IMR-90 (cell line): ENCODE results near the gene APC. TPM values are rescaled to one million over a fixed set of nuclear protein-coding genes. Genes with fewer than 3 reads are reported as not detected.

ENCODE experiments used
- ATAC-seq: fragments of 200-7000 bp; cut with Tn5 transposase; 2 replicates; pipeline ENCODE4 v1.9.1; 2020; ENCODE audit warnings: low read depth, mild to moderate bottlenecking, moderate library complexity
- BruUV-seq: library from RNA; stranded (reverse); fragments of 400-500 nt; replicated peaks from 2 replicates; lab custom pipeline; 2021; lab: Mats Ljungman, UMichigan
- CTCF ChIA-PET: fragments of 300-600 bp; formaldehyde crosslinking; extraction: SDS; loops from one replicate; lab custom pipeline; 2021; ENCODE audit warnings: antibody characterized with exemption; lab: Yijun Ruan, JAX
- POLR2A ChIA-PET: fragments of 300-600 bp; sonication (Branson Sonifier 250); formaldehyde crosslinking; loops from one replicate; lab custom pipeline; 2022; ENCODE audit warnings: antibody characterized with exemption; ENCODE audit not compliant: unreplicated experiment; lab: Charles Lee
- DNase-seq: peaks from one replicate; pipeline ENCODE4 v3.0.0; 2013
- H2AFZ ChIP-seq: replicated peaks from 2 replicates; pipeline ENCODE3; 2013; ENCODE audit warnings: low read length, mild to moderate bottlenecking; ENCODE audit not compliant: poor library complexity
- H2AK5ac ChIP-seq: 2 replicates; pipeline ENCODE4 v1.6.1; 2013; ENCODE audit warnings: low read depth, low read length, inconsistent platforms
- H2AK9ac ChIP-seq: replicated peaks from 2 replicates; pipeline ENCODE3; 2013; ENCODE audit warnings: mild to moderate bottlenecking, low read depth, low read length, moderate library complexity; ENCODE audit not compliant: poor library complexity
- H2BK120ac ChIP-seq: 2 replicates; pipeline ENCODE4 v1.6.1; 2013; ENCODE audit warnings: low read depth, low read length, inconsistent platforms
- H2BK15ac ChIP-seq: 3 replicates; pipeline ENCODE4 v1.6.1; 2013; ENCODE audit warnings: low read depth, low read length, inconsistent platforms
- H2BK20ac ChIP-seq: 2 replicates; pipeline ENCODE4 v1.6.1; 2013; ENCODE audit warnings: low read depth, mild to moderate bottlenecking, inconsistent platforms, low read length, moderate library complexity
- H2BK5ac ChIP-seq: 2 replicates; pipeline ENCODE4 v1.6.1; 2013; ENCODE audit warnings: mild to moderate bottlenecking, low read depth, low read length, inconsistent platforms; ENCODE audit not compliant: poor library complexity, severe bottlenecking
- H3K14ac ChIP-seq: replicated peaks from 2 replicates; pipeline ENCODE4 v1.6.1; 2013; ENCODE audit warnings: low read depth, low read length, inconsistent platforms
- H3K18ac ChIP-seq: 2 replicates; pipeline ENCODE4 v1.6.1; 2013; ENCODE audit warnings: low read depth, low read length, control low read depth
- H3K23ac ChIP-seq: 2 replicates; pipeline ENCODE4 v1.6.1; 2013; ENCODE audit warnings: low read depth, low read length, inconsistent platforms
- H3K27ac ChIP-seq: 2 replicates; pipeline ENCODE4 v1.5.1; 2013; ENCODE audit warnings: mild to moderate bottlenecking, control low read depth, low read length; ENCODE audit not compliant: insufficient read depth
- H3K27me3 ChIP-seq: 2 replicates; pipeline ENCODE4 v1.6.1; 2013; ENCODE audit warnings: low read length; ENCODE audit not compliant: control insufficient read depth, insufficient read depth
- H3K36me3 ChIP-seq: 2 replicates; pipeline ENCODE4 v1.6.1; 2013; ENCODE audit warnings: low read length, mixed read lengths; ENCODE audit not compliant: control insufficient read depth, insufficient read depth
- H3K4ac ChIP-seq: 2 replicates; pipeline ENCODE4 v1.6.1; 2013; ENCODE audit warnings: low read depth, low read length, inconsistent platforms
- H3K4me1 ChIP-seq: 2 replicates; pipeline ENCODE4 v1.6.1; 2013; ENCODE audit warnings: low read length, mixed read lengths; ENCODE audit not compliant: control insufficient read depth, insufficient read depth
- H3K4me2 ChIP-seq: 2 replicates; pipeline ENCODE4 v1.6.1; 2013; ENCODE audit warnings: low read depth, mild to moderate bottlenecking, control low read depth, low read length, moderate library complexity
- H3K4me3 ChIP-seq: 2 replicates; pipeline ENCODE4 v1.5.1; 2013; ENCODE audit warnings: low read depth, mild to moderate bottlenecking, control low read depth, low read length, moderate library complexity; ENCODE audit not compliant: insufficient read depth
- H3K56ac ChIP-seq: 2 replicates; pipeline ENCODE4 v1.6.1; 2013; ENCODE audit warnings: low read length, inconsistent platforms; ENCODE audit not compliant: insufficient read depth; ENCODE audit errors: extremely low read depth
- H3K79me1 ChIP-seq, 2 experiments: 2 replicates each; pipeline ENCODE4 v1.6.1; 2013; ENCODE audit warnings: low read length in 2 of 2, inconsistent platforms in 1 of 2, low read depth in 1 of 2
- H3K9ac ChIP-seq: 2 replicates; pipeline ENCODE4 v1.6.1; 2013; ENCODE audit warnings: low read depth, low read length, control low read depth
- H3K9me1 ChIP-seq: 2 replicates; pipeline ENCODE4 v1.6.1; 2013; ENCODE audit warnings: low read length, inconsistent platforms; ENCODE audit not compliant: insufficient read depth
- H3K9me3 ChIP-seq: 2 replicates; pipeline ENCODE4 v1.6.1; 2013; ENCODE audit warnings: low read length; ENCODE audit not compliant: control insufficient read depth, insufficient read depth
- H4K20me1 ChIP-seq: 2 replicates; pipeline ENCODE4 v1.6.1; 2013; ENCODE audit warnings: low read length, inconsistent platforms; ENCODE audit not compliant: insufficient read depth
- H4K5ac ChIP-seq: 2 replicates; pipeline ENCODE4 v1.6.1; 2013; ENCODE audit warnings: mild to moderate bottlenecking, low read depth, low read length, control low read depth
- H4K8ac ChIP-seq, 2 experiments: 2 replicates each; pipeline ENCODE4 v1.6.1; 2013; ENCODE audit warnings: low read depth in 2 of 2, low read length in 2 of 2, control low read depth in 1 of 2, inconsistent platforms in 1 of 2
- H4K91ac ChIP-seq: 2 replicates; pipeline ENCODE4 v1.6.1; 2013; ENCODE audit warnings: low read depth, low read length, inconsistent platforms; ENCODE audit not compliant: insufficient read depth
- FOS ChIP-seq: fragments of 150-350 bp; IDR thresholded peaks from 2 replicates; pipeline ENCODE4 v1.6.1; 2016; ENCODE audit warnings: low read depth, low read length
- MAZ ChIP-seq: IDR thresholded peaks from 2 replicates; pipeline ENCODE4 v1.6.1; 2012; ENCODE audit warnings: low read depth, mild to moderate bottlenecking, low read length, improper control_type of control experiment, moderate library complexity, borderline replicate concordance
- MXI1 ChIP-seq: IDR thresholded peaks from 2 replicates; pipeline ENCODE4 v1.6.1; 2012; ENCODE audit warnings: low read depth, mild to moderate bottlenecking, low read length, moderate library complexity, borderline replicate concordance
- WGBS, 2 experiments: methylation state at CpG; one replicate each; pipeline versions ENCODE4 v1.1.5 to v1.1.7; 2013; ENCODE audit warnings: missing lambda C conversion rate in 2 of 2; ENCODE audit not compliant: insufficient read length in 1 of 2; ENCODE audit errors: extremely low coverage in 2 of 2; 5-methylcytosine and 5-hydroxymethylcytosine counted together
- dilution Hi-C: fragments of 300-500 bp; cut with HindIII; formaldehyde crosslinking; loops from one replicate; pipeline ENCODE4 v1.14.3; 2018; ENCODE audit warnings: low sequenced_read_pairs; ENCODE audit not compliant: unreplicated experiment
- in situ Hi-C: fragments of 300-500 bp; cut with MboI; formaldehyde crosslinking; loops from 3 replicates; pipeline ENCODE4 v1.14.3; 2019; ENCODE audit warnings: low sequenced_read_pairs, inconsistent platforms, mixed read lengths
- intact Hi-C: fragments of 100-400 bp; cut with micrococcal nuclease; formaldehyde crosslinking; loops from 2 replicates; pipeline ENCODE4 v1.10.0; 2022
- polyA plus RNA-seq, 3 experiments: library from polyadenylated mRNA; depleted of rRNA; stranded (reverse); fragments of >200 nt; gene quantifications; 2 replicates each; pipeline ENCODE4 v1.2.3, GENCODE V29; 2012; ENCODE audit warnings: low replicate concordance in 1 of 3
- total RNA-seq: library from RNA; depleted of rRNA; stranded (reverse); fragments of >200 nt; gene quantifications from 2 replicates; pipeline ENCODE4 v1.2.3, GENCODE V29; 2012

Gene APC
- total and polyA plus RNA-seq, 2 of the 4 experiments (the other 2 are of a cell fraction), result 7.3 to 58.4 TPM

DNA sequence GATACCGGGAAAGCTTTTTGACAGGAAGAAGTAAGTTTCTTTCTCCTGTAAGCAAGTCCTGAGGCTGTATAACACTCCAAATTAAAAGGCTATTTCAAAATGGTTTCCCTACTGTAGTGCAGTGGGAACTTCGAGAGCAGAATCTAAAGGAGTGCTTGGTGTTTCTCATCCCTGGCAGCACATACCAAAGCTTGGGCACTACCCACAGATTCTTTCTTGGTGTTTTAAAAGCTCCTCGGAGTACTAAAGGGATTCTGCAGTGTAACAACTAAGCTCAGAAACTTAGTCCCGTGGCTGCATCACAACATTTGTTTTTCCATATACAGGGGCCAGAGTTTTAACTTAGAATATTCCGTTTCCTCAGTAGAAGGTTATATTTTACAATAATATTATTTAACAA is 5.6 kb upstream of the APC start:
- Histone ChIP-seq H3K4me3 (no peak overlapping the region), H3K4me2 (no peak overlapping the region)
- POLR2A ChIA-PET, result no interaction called here

More for the DNA sequence above, 5.6 kb upstream of the APC start:
- no peaks in the 10 kb centered on the region; the same call in 1 of the 2 replicates for H4K20me1 ChIP-seq
- CTCF ChIA-PET, result no interaction called here
- TF ChIP-seq MXI1 (no peak), MAZ (no peak), FOS (no peak)
- H2BK15ac ChIP-seq, result no peak overlapping the region
- no peak overlapping the region for H2AFZ ChIP-seq
- no peak overlapping the region for H2AK9ac ChIP-seq
- no TSS peak for BruUV-seq
- ATAC-seq (no peak), DNase-seq (no peak)
- no peaks in the 10 kb centered on the region for H3K27me3 ChIP-seq
- no peak overlapping the region for H4K8ac ChIP-seq
- no peak overlapping the region for H3K56ac ChIP-seq
- in situ Hi-C loops (no loop called here), dilution Hi-C loops (no loop called here), intact Hi-C loops (no loop called here)
- no peak overlapping the region for H3K18ac ChIP-seq
- no CpG with 5 or more reads among the region's 5 CpGs for WGBS, 2 experiments
- H3K27ac ChIP-seq, result no peak overlapping the region
- H3K9me1 ChIP-seq, result no peaks in the 10 kb centered on the region
- H3K4ac ChIP-seq, result no peak overlapping the region
- H2BK5ac ChIP-seq, result no peak overlapping the region
- peaks cover 13 to 30% of the 10 kb centered on the region in 2 experiments for H3K79me1 ChIP-seq
- no peak overlapping the region for H2BK120ac ChIP-seq
- H4K5ac ChIP-seq, result no peak overlapping the region
- no peak overlapping the region for H4K91ac ChIP-seq
- no peak overlapping the region for H2BK20ac ChIP-seq
- H3K14ac ChIP-seq, result no peak overlapping the region
- no peak overlapping the region for H3K23ac ChIP-seq
- no peak overlapping the region for H2AK5ac ChIP-seq
- no peaks in the 10 kb centered on the region for H3K9me3 ChIP-seq
- H3K9ac ChIP-seq, result no peak overlapping the region
- H3K36me3 ChIP-seq, result no peaks in the 10 kb centered on the region
- peaks cover 2% of the 10 kb centered on the region; the same call in 1 of the 2 replicates for H3K4me1 ChIP-seq
